GM08714 (cell line): ENCODE results near the gene PUS10.
"Not testable (repeated sequence)": the region's sequence is repeated elsewhere in the genome, so short reads cannot be mapped to it uniquely, and the experiment has no call there.

Source experiments
- H3K4me3 ChIP-seq: fragments of 200-500 bp; sonication (Bioruptor generic); 2 replicates; pipeline ENCODE4 v1.5.1; 2014; ENCODE audit warnings: mild to moderate bottlenecking, low read length, inconsistent platforms
- ZNF274 ChIP-seq: IDR thresholded peaks from 2 replicates; pipeline ENCODE4 v1.6.1; 2012; ENCODE audit warnings: mild to moderate bottlenecking, low read depth, low read length

PUS10 gene

GRCh38 chr2:61021228-61021660 lies 3.2 kb upstream of the PUS10 start:
- no peak for TF ChIP-seq ZNF274

DNA sequence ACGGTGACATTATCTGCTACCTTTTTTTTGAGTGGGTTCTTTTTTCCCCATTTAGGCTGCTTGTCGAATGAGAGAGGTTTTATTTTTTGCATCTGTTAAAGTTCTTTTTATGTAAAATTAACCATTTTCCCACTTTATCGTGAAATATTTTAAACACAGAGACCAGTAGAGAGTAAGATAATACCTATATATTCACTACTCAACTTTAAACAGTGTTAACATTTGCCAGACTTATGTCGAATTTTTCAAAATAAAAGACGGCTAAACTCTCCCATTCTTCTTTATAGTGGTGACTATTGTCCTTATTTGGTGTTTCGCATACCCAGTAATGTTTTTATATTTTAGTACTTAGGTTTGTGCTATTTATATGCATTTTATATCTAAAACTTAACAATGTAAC lies 743 bp upstream of the PUS10 start:
- TF ChIP-seq ZNF274, result no peak
- H3K4me3 ChIP-seq, result peak overlapping the region; percentile 84; the same call in 1 of the 2 replicates

More at GRCh38 chr2:61021228-61021660, 3.2 kb upstream of the PUS10 start:
- H3K4me3 ChIP-seq, result no peak overlapping the region

- no peak for TF ChIP-seq ZNF274
- peak overlapping the region; percentile 84 for H3K4me3 ChIP-seq
Observed at GRCh38 chr2:61018318-61018755, 282 bp upstream of the PUS10 start.

DNA sequence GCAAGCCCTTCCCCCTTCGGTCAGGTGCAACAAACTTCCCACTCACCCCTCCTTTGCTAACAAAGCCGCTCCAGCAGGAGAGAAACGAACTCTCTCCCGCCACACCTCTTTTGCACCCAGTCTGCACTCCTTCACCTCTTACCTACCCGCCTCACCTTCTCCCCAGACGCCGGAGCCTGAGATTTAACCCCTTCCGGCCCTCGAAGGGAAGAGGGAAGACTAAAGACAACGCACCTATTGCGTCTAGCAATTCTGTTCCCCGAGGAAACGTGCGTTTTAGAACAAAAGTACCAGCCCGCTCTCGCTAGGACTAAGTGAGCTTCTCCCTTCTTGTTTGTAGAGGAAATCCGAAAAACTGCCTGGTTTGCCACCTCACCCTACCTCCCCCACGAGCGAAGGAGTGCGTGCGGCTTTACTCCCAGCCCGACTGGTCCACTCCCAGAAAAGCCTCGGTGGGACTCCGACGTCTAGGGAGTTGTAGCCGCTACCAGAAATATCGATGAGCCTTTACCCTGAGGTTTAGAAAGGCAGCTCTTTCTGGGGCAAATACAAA lies 976 bp downstream of the PUS10 start:
- peak overlapping the region; percentile 84 for H3K4me3 ChIP-seq
- no peak for TF ChIP-seq ZNF274

- TF ChIP-seq ZNF274, result no peak
Observed at GRCh38 chr2:61016392-61017002, 1.6 kb downstream of the PUS10 start.

DNA sequence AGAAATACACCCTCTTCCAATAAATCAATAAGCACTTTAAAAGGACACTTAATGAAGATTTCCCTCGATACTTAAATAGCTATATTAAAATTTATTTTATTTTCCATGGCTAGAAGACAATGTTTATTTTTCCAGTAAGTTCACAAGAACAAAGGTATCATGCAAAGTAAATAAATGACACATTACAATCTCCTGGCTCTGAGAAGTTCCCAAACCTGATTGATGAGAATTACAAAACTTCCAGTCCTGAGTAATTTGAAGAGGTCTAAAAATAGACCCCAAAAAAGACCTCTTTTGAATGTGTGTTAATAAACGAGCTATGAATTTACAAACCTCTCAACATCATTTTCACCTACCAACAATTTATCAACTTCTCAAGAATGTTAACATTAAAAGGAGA lies 2.1 kb downstream of the PUS10 start:
- peak overlapping the region; percentile 84; the same call in 1 of the 2 replicates for H3K4me3 ChIP-seq
- no peak for TF ChIP-seq ZNF274

More at GRCh38 chr2:61016392-61017002, 1.6 kb downstream of the PUS10 start:
- peak overlapping the region; percentile 84 for H3K4me3 ChIP-seq

DNA sequence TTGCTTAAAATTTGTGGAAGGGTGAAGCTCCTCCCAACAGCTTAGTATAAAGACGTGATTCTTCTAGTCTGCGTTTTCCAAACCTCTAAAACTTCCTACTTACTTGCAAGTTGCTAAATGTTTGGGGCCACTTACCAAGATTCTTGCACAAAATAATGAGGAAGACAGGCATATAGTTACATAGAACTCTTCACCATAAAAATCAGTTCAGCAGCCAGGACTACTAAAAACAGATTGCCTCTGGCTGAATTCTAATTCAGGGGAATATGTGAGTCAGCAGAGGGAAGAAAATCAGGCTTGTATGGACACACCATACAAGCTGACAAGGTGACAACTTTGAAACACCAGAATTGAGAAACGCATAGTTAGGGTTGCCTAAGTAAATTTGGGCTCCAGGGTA lies 3.3 kb downstream of the PUS10 start:
- no peak overlapping the region for H3K4me3 ChIP-seq
- no peak for TF ChIP-seq ZNF274

- TF ChIP-seq ZNF274, result no peak
Observed at GRCh38 chr2:61013382-61013781, 4.7 kb downstream of the PUS10 start.

GRCh38 chr2:61012303-61012702 lies 5.8 kb downstream of the PUS10 start:
- H3K4me3 ChIP-seq, result not testable (repeated sequence)

More at GRCh38 chr2:61013382-61013781, 4.7 kb downstream of the PUS10 start:
- H3K4me3 ChIP-seq, result no peak overlapping the region

- no peak overlapping the region for H3K4me3 ChIP-seq
- TF ChIP-seq ZNF274, result no peak
Observed at GRCh38 chr2:61011678-61012077, 6.4 kb downstream of the PUS10 start.

DNA sequence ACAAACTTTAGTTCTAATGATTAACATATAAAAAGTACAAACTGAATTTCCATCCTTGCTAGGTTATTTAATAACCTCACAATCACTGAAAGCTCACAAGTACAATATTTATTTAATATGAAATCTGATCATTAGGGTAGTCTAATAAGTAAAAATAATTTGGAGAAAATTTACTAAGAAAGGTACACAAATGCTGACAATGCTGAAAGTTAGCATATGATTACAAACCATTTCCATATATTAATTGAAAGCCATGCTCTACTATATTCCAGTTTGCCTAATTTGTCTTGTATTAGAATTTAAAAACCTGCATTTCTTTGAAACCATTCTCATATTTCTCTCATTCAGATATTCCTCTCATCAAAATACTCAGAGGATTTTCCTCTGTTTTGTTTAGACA lies 8.7 kb downstream of the PUS10 start:
- no peak overlapping the region for H3K4me3 ChIP-seq
- no peak for TF ChIP-seq ZNF274

DNA sequence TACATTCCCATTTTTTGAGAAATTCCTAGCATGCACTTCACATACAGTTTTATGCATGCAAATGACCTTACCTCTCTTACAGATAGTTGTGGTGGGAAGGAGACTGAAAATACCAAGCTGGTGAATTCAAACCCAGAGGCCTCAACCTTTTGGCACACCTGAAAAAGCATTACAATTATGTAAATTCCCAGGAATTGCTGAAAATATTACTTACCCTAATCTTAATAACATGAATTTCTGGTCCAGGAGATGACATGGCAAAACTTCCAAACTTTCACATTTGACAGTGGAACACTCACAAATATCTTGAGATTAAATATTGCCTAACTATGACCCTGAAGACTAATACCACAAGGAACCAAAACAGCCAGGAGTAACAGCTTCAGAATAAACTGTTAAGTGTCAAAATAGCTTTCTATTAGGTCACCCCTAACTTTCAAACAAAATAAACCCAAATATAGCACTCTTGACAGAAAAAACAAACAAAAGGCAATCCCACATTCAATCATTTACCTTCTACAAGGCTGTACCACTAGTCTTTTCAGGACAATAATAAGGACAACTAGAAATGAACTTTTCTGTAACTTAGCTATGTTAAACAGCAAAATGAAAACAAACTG lies 11.5 kb downstream of the PUS10 start:
- no peak for TF ChIP-seq ZNF274
- no peak overlapping the region for H3K4me3 ChIP-seq

GRCh38 chr2:61005736-61006135 lies 12.3 kb downstream of the PUS10 start:
- H3K4me3 ChIP-seq, result no peak overlapping the region
- no peak for TF ChIP-seq ZNF274

DNA sequence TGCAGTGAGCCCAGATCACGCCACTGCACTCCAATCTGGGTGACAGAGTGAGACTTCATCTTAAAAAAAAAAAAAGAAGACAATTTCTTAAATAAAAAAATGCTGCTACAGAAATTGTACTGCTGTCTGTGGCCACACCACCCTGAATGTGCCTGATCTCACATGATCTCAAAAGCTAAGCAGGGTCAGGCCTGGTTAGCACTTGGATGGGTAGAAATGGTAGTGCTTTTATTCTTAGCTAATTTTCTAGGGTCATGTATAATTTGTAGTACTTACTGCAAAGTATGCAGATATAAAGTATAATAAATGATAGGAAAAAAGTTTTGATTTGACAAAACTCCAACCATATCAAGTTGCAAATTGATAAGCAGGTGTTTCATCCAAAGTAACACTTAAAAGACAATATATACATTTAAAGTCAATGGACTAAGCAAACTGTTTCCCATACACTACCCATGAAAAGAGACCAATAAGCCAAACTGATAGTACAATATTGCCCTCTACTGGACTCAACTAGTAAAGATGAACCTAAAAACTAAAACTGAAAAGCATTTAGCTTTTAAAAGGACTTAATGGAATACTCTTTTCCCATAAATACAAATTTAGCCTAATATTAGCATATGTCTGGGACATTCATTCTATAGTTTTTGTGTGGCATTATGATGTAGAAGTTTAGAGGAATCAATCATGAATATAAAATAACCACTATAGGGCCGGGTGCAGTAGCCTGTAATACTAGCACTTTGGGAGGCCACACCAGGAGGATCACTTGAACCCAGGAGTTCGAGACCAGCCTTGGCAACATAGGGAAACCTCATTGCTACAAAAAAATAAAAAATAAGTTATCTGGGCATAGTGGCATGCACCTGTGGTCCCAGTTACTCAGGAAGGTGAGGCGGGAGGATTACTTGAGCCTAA lies 19.2 kb downstream of the PUS10 start:
- TF ChIP-seq ZNF274, result no peak
- no peak overlapping the region for H3K4me3 ChIP-seq

- TF ChIP-seq ZNF274, result no peak
- no peak overlapping the region for H3K4me3 ChIP-seq
Observed at GRCh38 chr2:60994131-60994530, 23.9 kb downstream of the PUS10 start.
